Bronchial epithelial cell (primary cell): ENCODE measurements around the gene BARHL1. TPM values are rescaled to one million over a fixed set of nuclear protein-coding genes. Genes with fewer than 3 reads are reported as not detected.

Experiments
- DNase-seq: peaks from one replicate; pipeline ENCODE4 v3.0.0-alpha.2; 2010; ENCODE audit warnings: low read depth
- FAIRE-seq: peaks from 2 replicates; lab custom pipeline; 2011; peaks lifted over from hg19 to GRCh38; lab: Jason Lieb, UNC
- H3K27me3 ChIP-seq: 2 replicates; pipeline ENCODE4 v1.5.1; 2011; ENCODE audit warnings: low read length; ENCODE audit not compliant: control insufficient read depth, insufficient read depth
- H3K36me3 ChIP-seq: 2 replicates; pipeline ENCODE4 v1.5.1; 2011; ENCODE audit warnings: low read length; ENCODE audit not compliant: control insufficient read depth, insufficient read depth
- H3K4me3 ChIP-seq: 2 replicates; pipeline ENCODE4 v1.5.1; 2011; ENCODE audit warnings: mild to moderate bottlenecking, low read depth, low read length, control low read depth
- total RNA-seq: library from RNA; depleted of rRNA; stranded (reverse); fragments of >200 nt; gene quantifications from 2 replicates; pipeline ENCODE4 v1.2.1, GENCODE V29; 2014
- TF ChIP-seq, protein P1 (sequence below): IDR thresholded peaks from 2 replicates; pipeline ENCODE4 v1.5.1; 2011; ENCODE audit warnings: mild to moderate bottlenecking, moderate library complexity, low read length, control low read depth, inconsistent platforms; ENCODE audit not compliant: insufficient read depth, severe bottlenecking

Gene BARHL1
- total RNA-seq, 1 donor from 2014 or later = not detected

DNA sequence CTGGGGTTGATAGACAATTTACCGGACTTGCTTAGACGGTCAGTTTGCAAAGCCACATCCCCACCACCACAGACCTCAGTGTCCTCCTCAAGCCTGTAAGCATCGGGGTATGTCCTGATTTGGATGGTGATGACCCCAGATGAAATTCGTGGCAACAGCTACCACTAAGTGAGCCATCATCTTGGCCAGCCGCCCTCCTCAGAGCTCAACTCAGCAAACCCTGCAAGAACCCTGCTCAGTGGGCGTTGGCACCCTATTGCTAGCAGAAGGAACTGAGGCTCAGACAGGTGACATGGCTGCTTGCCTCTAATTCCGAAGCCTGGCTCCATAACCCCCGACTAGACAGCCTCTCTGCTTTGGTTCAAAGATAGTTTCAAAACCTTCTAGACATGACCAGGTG lies 41.4 kb upstream of the BARHL1 start:
- peaks cover 12% of the 10 kb centered on the region for H3K27me3 ChIP-seq
- DNase-seq (no peak), FAIRE-seq (no peak)
- H3K4me3 ChIP-seq = no peak overlapping the region
- H3K36me3 ChIP-seq = no peaks in the 10 kb centered on the region
- TF ChIP-seq, protein P1, sequence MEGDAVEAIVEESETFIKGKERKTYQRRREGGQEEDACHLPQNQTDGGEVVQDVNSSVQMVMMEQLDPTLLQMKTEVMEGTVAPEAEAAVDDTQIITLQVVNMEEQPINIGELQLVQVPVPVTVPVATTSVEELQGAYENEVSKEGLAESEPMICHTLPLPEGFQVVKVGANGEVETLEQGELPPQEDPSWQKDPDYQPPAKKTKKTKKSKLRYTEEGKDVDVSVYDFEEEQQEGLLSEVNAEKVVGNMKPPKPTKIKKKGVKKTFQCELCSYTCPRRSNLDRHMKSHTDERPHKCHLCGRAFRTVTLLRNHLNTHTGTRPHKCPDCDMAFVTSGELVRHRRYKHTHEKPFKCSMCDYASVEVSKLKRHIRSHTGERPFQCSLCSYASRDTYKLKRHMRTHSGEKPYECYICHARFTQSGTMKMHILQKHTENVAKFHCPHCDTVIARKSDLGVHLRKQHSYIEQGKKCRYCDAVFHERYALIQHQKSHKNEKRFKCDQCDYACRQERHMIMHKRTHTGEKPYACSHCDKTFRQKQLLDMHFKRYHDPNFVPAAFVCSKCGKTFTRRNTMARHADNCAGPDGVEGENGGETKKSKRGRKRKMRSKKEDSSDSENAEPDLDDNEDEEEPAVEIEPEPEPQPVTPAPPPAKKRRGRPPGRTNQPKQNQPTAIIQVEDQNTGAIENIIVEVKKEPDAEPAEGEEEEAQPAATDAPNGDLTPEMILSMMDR = no peak

DNA sequence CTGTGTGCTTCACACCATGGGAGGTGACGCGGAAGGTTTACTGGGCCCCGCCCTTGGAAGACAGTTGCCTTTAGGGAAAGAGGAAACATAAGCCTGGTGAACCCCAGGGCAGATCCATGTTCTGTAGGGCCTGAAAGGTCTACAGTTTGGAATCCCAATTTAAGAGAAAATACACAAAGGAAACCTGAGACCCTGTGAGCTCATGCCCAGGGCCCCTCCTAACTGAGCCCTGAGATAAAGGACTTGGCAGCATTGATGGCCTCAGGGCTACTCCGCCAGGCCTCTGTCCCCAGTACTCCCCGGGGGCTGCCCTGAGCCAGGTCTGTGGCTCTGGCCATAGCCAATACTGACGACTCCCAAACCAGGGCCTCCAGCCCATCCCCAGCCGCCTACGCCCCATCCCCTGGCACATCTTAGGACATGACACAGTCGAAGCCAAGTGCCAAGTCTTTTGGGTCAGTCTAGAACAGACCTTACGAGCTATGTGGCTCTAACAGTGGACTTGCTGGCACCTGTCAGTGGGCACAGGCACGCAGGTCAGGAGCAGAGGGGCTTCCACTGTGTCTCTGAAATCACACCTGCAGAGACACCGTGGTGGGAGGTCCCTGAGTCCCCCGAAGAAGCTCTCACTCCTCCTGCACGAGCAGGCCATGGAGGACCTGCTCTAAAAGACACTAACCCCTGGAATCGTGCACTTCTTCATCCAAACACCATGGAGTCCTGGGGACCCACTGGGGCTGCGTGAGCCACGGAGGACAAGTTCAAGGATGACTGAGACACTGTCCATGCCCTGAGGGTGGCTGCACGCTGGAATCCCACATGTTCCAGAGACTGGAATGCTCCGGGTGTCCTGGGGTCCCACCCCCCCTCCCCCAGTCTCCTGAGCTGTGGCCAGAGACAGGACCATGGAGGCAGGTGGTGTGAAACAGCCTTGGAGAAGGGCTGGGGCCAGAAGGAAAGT lies 40.3 kb upstream of the BARHL1 start:
- no peak for DNase-seq
- H3K36me3 ChIP-seq = no peaks in the 10 kb centered on the region
- TF ChIP-seq, protein P1 = no peak
- no peak overlapping the region for H3K4me3 ChIP-seq
- no peak for FAIRE-seq
- H3K27me3 ChIP-seq = peaks cover 17% of the 10 kb centered on the region

DNA sequence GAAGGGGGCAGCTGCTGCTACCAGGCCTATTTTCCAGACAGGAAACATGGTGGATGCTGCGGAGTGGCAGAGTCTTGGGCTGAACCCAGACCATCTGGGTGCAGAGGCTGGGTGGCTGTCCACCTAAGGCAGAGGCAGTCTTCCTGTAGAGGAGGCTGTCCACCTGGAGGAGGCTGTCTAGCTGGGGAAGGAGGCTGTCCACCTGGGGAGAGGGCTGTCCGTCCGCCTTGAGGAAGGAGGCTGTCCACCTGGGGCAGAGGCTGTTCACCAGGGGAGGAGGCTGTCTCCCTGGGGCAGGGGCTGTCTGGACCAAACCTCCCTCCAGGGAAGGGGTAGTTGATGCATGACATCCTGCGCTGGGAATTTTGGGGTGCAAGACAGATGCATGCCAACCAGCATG lies 39.2 kb upstream of the BARHL1 start:
- TF ChIP-seq, protein P1 = no peak
- H3K27me3 ChIP-seq = peaks cover 17% of the 10 kb centered on the region
- no peaks in the 10 kb centered on the region for H3K36me3 ChIP-seq
- DNase-seq = no peak
- no peak for FAIRE-seq
- no peak overlapping the region for H3K4me3 ChIP-seq

DNA sequence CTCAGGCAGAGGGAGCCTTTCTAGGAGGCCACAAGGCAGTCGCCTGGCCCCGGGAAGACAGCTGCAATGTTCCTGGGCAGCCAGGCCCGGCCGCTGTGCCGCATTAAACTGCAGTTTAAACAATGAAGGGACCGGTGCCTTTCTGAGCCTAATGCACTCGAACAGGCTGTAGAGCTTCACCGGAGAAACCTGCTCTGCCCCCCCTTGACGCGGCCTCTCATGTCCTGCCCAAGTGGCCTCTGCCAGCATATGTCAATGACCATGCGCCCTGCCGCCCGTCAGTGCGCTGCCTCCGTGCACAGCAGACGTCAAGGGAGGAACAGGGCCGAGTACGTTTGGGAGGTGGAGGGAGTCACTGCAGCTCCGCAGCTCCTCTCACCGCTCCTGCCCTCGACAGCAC lies 38.4 kb upstream of the BARHL1 start:
- TF ChIP-seq, protein P1 = no peak
- FAIRE-seq (no peak), DNase-seq (no peak)
- Histone ChIP-seq H3K27me3 (peaks cover 17% of the 10 kb centered on the region), H3K4me3 (no peak overlapping the region), H3K36me3 (no peaks in the 10 kb centered on the region)

DNA sequence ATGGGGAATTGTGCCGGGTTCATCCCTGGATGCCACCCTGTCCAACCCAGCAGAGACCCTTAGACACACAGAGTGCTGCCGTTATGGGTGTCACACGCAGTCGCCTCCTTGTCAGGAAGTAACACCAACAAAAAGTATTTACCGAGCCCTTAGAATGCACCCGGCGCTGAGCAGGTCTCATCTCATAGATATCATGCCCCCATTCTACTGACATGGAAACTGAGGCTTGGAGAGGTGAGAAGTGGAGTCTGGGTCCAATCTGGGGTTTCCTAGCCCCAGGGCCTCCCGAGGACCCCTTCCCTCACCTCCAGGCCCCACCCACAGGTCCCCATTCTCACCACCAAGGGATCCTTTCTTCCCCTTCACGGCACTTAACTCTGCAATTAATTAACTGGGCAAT lies 36.8 kb upstream of the BARHL1 start:
- no peak for FAIRE-seq
- TF ChIP-seq, protein P1 = no peak
- DNase-seq = no peak
- Histone ChIP-seq H3K4me3 (no peak overlapping the region), H3K27me3 (peaks cover 17% of the 10 kb centered on the region), H3K36me3 (no peaks in the 10 kb centered on the region)
